Measurements from ENCODE around the gene UBE2R2. TPM values are rescaled to one million over a fixed set of nuclear protein-coding genes. Genes with fewer than 3 reads are reported as not detected.
"Not testable (repeated sequence)": the region's sequence is repeated elsewhere in the genome, so short reads cannot be mapped to it uniquely, and the experiment has no call there.

UBE2R2 gene
- total and polyA plus RNA-seq, 4 donors = 16.2 to 29.5 (median 27.4) TPM

DNA sequence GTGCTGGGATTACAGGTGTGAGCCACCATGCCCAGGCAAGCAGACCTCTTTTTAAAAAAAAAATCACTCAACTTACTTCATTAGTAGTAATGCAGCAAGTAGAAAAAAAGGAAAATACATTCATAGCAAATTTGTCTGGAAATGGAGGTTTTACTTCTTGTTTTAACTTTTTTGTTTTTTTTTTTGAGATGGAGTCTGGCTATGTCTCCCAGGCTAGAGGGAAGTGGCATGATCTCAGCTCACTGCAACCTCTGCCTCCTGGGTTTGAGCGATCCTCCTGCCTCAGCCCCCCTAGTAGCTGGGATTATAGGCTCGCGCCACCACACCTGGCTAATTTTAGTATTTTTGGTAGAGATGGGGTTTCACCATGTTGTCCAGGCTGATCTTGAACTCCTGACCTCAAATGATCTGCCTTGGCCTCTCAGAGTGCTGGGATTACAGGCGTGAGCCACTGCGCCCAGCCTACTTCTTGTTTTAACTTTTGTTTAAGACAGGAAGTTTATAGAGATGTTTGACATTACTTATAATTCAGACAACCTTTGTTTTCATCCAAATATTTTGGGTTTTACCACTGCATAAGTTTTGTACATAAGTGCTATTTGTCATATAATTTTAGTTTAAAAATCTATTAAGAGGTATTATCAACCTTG lies 26.5 kb downstream of the UBE2R2 start:
- Histone ChIP-seq H3K9ac (ENCODE audit: insufficient read depth in 1 of 2, low read length in 2 of 2) (no peak overlapping the region), H3K4me3 (no peak overlapping the region), H3K36me3 (ENCODE audit: control insufficient read depth in 4 of 4, insufficient read depth in 4 of 4, low read length in 4 of 4) (peaks cover 0 to 2% (median 0%) of the 10 kb centered on the region in 4 donors), H3K4me1 (ENCODE audit: control insufficient read depth in 5 of 5, insufficient read depth in 5 of 5, low read length in 5 of 5) (peaks cover 0 to 10% (median 6%) of the 10 kb centered on the region in 5 donors), H3K27me3 (ENCODE audit: control insufficient read depth in 3 of 3, insufficient read depth in 3 of 3, low read length in 2 of 3) (no peaks in the 10 kb centered on the region), H3K27ac (ENCODE audit: low read depth in 1 of 2, low read length in 1 of 2) (no peak overlapping the region), H3K9me3 (ENCODE audit: control insufficient read depth in 4 of 4, insufficient read depth in 3 of 4, low read length in 3 of 4) (no peaks in the 10 kb centered on the region)
- TF ChIP-seq, protein P1, sequence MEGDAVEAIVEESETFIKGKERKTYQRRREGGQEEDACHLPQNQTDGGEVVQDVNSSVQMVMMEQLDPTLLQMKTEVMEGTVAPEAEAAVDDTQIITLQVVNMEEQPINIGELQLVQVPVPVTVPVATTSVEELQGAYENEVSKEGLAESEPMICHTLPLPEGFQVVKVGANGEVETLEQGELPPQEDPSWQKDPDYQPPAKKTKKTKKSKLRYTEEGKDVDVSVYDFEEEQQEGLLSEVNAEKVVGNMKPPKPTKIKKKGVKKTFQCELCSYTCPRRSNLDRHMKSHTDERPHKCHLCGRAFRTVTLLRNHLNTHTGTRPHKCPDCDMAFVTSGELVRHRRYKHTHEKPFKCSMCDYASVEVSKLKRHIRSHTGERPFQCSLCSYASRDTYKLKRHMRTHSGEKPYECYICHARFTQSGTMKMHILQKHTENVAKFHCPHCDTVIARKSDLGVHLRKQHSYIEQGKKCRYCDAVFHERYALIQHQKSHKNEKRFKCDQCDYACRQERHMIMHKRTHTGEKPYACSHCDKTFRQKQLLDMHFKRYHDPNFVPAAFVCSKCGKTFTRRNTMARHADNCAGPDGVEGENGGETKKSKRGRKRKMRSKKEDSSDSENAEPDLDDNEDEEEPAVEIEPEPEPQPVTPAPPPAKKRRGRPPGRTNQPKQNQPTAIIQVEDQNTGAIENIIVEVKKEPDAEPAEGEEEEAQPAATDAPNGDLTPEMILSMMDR (IDR thresholded peaks at IDR 0.05; ENCODE audit: control extremely low read depth, extremely low read depth) = no peak
- 47 to 57% methylated on average over 5 of the region's 5 CpGs for WGBS, 2 donors
- DNase-seq = no peak
- ATAC-seq (ENCODE audit: insufficient read depth, low FRiP score) = no peak

- ATAC-seq (ENCODE audit: insufficient read depth, low FRiP score) (no peak), DNase-seq (no peak)
- H3K36me3 ChIP-seq (ENCODE audit: control insufficient read depth in 4 of 4, insufficient read depth in 4 of 4, low read length in 4 of 4) = no peaks in the 10 kb centered on the region
- H3K27me3 ChIP-seq (ENCODE audit: control insufficient read depth in 3 of 3, insufficient read depth in 3 of 3, low read length in 2 of 3) = no peaks in the 10 kb centered on the region
- no peak overlapping the region for H3K27ac ChIP-seq (ENCODE audit: low read depth in 1 of 2, low read length in 1 of 2)
- H3K4me1 ChIP-seq (ENCODE audit: control insufficient read depth in 5 of 5, insufficient read depth in 5 of 5, low read length in 5 of 5) = peaks cover 2 to 19% (median 6%) of the 10 kb centered on the region in 5 donors
- no peak overlapping the region for H3K4me3 ChIP-seq
- TF ChIP-seq, protein P1 (IDR thresholded peaks at IDR 0.05; ENCODE audit: control extremely low read depth, extremely low read depth) = no peak
- no peak overlapping the region for H3K9ac ChIP-seq (ENCODE audit: insufficient read depth in 1 of 2, low read length in 2 of 2)
- no peaks in the 10 kb centered on the region for H3K9me3 ChIP-seq (ENCODE audit: control insufficient read depth in 4 of 4, insufficient read depth in 3 of 4, low read length in 3 of 4)
- 60 to 78% methylated on average over 4 of the region's 4 CpGs for WGBS, 2 donors
These were observed 29.3 kb downstream of the UBE2R2 start for GRCh38 chr9:33846231-33846630.

- H3K27me3 ChIP-seq (ENCODE audit: control insufficient read depth in 3 of 3, insufficient read depth in 3 of 3, low read length in 2 of 3); H3K4me3 ChIP-seq; DNase-seq; H3K9ac ChIP-seq (ENCODE audit: insufficient read depth in 1 of 2, low read length in 2 of 2); H3K36me3 ChIP-seq (ENCODE audit: control insufficient read depth in 4 of 4, insufficient read depth in 4 of 4, low read length in 4 of 4); H3K27ac ChIP-seq (ENCODE audit: low read depth in 1 of 2, low read length in 1 of 2); H3K9me3 ChIP-seq (ENCODE audit: control insufficient read depth in 4 of 4, insufficient read depth in 3 of 4, low read length in 3 of 4); ATAC-seq (ENCODE audit: insufficient read depth, low FRiP score): not testable (repeated sequence)
- 95 to 99% methylated on average over 3 of the region's 3 CpGs for WGBS, 2 donors
- peaks cover 3 to 22% (median 5%) of the 10 kb centered on the region in 5 donors for H3K4me1 ChIP-seq (ENCODE audit: control insufficient read depth in 5 of 5, insufficient read depth in 5 of 5, low read length in 5 of 5)
These were observed 30.9 kb downstream of the UBE2R2 start for GRCh38 chr9:33847894-33848205.

DNA sequence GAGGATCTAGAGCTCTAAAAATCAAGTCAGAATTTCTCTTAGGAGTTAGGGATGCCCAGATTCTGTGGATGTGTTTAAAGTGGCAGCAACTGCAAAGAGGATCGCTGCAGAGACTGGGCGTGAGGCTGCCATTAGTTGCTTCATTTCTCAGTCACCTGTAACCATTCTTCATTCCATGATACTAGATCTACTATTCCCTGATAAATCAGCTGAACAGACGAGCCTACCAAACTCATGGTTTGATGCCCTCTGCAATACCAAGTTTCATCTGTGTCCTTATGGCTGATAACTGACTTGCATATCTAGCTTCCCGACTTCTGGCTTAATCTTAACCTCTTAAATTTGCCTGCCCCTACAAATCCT lies 33.3 kb downstream of the UBE2R2 start:
- no peaks in the 10 kb centered on the region for H3K27me3 ChIP-seq (ENCODE audit: control insufficient read depth in 3 of 3, insufficient read depth in 3 of 3, low read length in 2 of 3)
- TF ChIP-seq, protein P1 (IDR thresholded peaks at IDR 0.05; ENCODE audit: control extremely low read depth, extremely low read depth) = no peak
- H3K9ac ChIP-seq (ENCODE audit: insufficient read depth in 1 of 2, low read length in 2 of 2) = no peak overlapping the region
- H3K36me3 ChIP-seq (ENCODE audit: control insufficient read depth in 4 of 4, insufficient read depth in 4 of 4, low read length in 4 of 4) = peaks cover 0 to 2% (median 0%) of the 10 kb centered on the region in 4 donors
- no peaks in the 10 kb centered on the region for H3K9me3 ChIP-seq (ENCODE audit: control insufficient read depth in 4 of 4, insufficient read depth in 3 of 4, low read length in 3 of 4)
- H3K27ac ChIP-seq (ENCODE audit: low read depth in 1 of 2, low read length in 1 of 2) = peak overlapping the region in 1 of 2 donors; percentile 2
- H3K4me3 ChIP-seq = no peak overlapping the region
- peaks cover 3 to 22% (median 5%) of the 10 kb centered on the region in 5 donors for H3K4me1 ChIP-seq (ENCODE audit: control insufficient read depth in 5 of 5, insufficient read depth in 5 of 5, low read length in 5 of 5)
- ATAC-seq (ENCODE audit: insufficient read depth, low FRiP score) (no peak), DNase-seq (no peak)
- WGBS, 2 donors = 82 to 85% methylated on average over 4 of the region's 4 CpGs

All from lung (tissue), 12 donors.